Measurements from ENCODE around the gene PDCD2L. TPM values are rescaled to one million over a fixed set of nuclear protein-coding genes. Genes with fewer than 3 reads are reported as not detected.
"Not testable (repeated sequence)": the region's sequence is repeated elsewhere in the genome, so short reads cannot be mapped to it uniquely, and the experiment has no call there.

Gene PDCD2L
- total RNA-seq, 1 experiment from 2014 or later: 31.5 TPM

DNA sequence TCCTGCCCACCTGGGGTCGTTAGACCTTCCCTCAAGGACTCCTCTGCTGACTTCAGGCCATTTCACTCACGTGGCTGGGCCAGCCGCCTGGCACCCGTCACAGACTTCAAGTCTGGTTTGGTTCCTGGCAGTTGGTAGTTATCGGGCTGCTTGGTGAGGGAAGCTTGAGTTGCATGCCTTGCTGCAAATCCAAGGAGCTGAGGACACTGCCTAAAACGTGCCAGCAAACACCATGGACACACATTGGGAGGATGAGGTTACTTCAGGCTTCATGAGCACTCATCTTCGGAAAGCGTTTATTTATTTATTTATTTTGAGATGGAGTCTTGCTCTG, 36.6 kb upstream of the PDCD2L start:
- peak overlapping the region; percentile 96; the same call in 1 of the 2 replicates for H3K4me2 ChIP-seq (ENCODE audit: low read length)
- H3K36me3 ChIP-seq (ENCODE audit: low read depth, low read length): peaks cover 30% of the 10 kb centered on the region
- intact Hi-C loops (cut with micrococcal nuclease): no loop called here
- ATAC-seq: no peak
- no peak overlapping the region for H3K27ac ChIP-seq (ENCODE audit: low read length)
- H2AFZ ChIP-seq (ENCODE audit: low read length): no peak overlapping the region
- H3K27me3 ChIP-seq (ENCODE audit: low read length): no peaks in the 10 kb centered on the region
- CTCF ChIA-PET: no interaction called here
- peaks cover 21% of the 10 kb centered on the region; the same call in 1 of the 2 replicates for H4K20me1 ChIP-seq (ENCODE audit: low read length)
- no peaks in the 10 kb centered on the region for H3K9me3 ChIP-seq (ENCODE audit: low read length)
- H3K4me3 ChIP-seq (ENCODE audit: low read length): no peak overlapping the region
- H3F3A ChIP-seq (ENCODE audit: low read length, unreplicated experiment): no peaks in the 10 kb centered on the region
- no peak for TF ChIP-seq EZH2 (IDR thresholded peaks at IDR 0.05; ENCODE audit: low read length, unreplicated experiment)
- no peak for TF ChIP-seq CTCF (conservative IDR thresholded peaks at IDR 0.05; ENCODE audit: low read depth, low read length)
- TF ChIP-seq EZH2phosphoT487 (IDR thresholded peaks at IDR 0.05; ENCODE audit: borderline replicate concordance, low read length): no peak
- peaks cover 54% of the 10 kb centered on the region for H3K79me2 ChIP-seq (ENCODE audit: low read length)
- POLR2A ChIA-PET (ENCODE audit: unreplicated experiment): no interaction called here
- H3K9ac ChIP-seq (ENCODE audit: low read length): no peak overlapping the region
- no TSS peak for BruUV-seq (replicated peaks)
- DNase-seq: no peak
- H3K4me1 ChIP-seq (ENCODE audit: insufficient read depth, low read length): peaks cover 15% of the 10 kb centered on the region
- H3K9me2 ChIP-seq (replicated peaks; ENCODE audit: low read length): no peaks in the 10 kb centered on the region

DNA sequence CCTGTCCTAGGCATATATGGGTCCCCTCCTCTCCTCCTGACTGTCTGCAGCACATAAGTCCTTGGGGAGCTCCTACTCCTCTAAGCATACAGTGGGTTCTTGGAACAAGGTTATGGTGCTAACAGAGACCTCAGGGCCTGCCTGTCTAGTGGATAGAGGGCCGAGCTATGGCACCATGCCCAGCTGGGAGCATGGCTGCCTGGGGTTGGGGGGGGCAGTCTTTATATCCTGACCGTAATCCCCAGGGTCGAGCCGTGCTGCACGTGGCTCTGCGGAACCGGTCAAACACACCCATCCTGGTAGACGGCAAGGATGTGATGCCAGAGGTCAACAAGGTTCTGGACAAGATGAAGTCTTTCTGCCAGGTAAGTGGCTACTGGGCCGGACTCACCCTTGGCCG, 35.9 kb upstream of the PDCD2L start:
- H3K4me1 ChIP-seq (ENCODE audit: insufficient read depth, low read length): peaks cover 15% of the 10 kb centered on the region
- DNase-seq (no peak), ATAC-seq (no peak)
- ChIA-PET CTCF (no interaction called here), POLR2A (ENCODE audit: unreplicated experiment) (no interaction called here)
- H3K27me3 ChIP-seq (ENCODE audit: low read length): no peaks in the 10 kb centered on the region
- no peak overlapping the region for H3K27ac ChIP-seq (ENCODE audit: low read length)
- H3K9me2 ChIP-seq (replicated peaks; ENCODE audit: low read length): no peaks in the 10 kb centered on the region
- H2AFZ ChIP-seq (ENCODE audit: low read length): no peak overlapping the region
- intact Hi-C loops (cut with micrococcal nuclease): no loop called here
- peaks cover 30% of the 10 kb centered on the region for H3K36me3 ChIP-seq (ENCODE audit: low read depth, low read length)
- H3K79me2 ChIP-seq (ENCODE audit: low read length): peaks cover 54% of the 10 kb centered on the region
- no peak overlapping the region for H3K4me3 ChIP-seq (ENCODE audit: low read length)
- no peaks in the 10 kb centered on the region for H3K9me3 ChIP-seq (ENCODE audit: low read length)
- no TSS peak for BruUV-seq (replicated peaks)
- no peak overlapping the region for H3K9ac ChIP-seq (ENCODE audit: low read length)
- no peak overlapping the region for H3K4me2 ChIP-seq (ENCODE audit: low read length)
- no peaks in the 10 kb centered on the region for H3F3A ChIP-seq (ENCODE audit: low read length, unreplicated experiment)
- no peak for TF ChIP-seq CTCF (conservative IDR thresholded peaks at IDR 0.05; ENCODE audit: low read depth, low read length)
- TF ChIP-seq EZH2phosphoT487 (IDR thresholded peaks at IDR 0.05; ENCODE audit: borderline replicate concordance, low read length): no peak
- no peak for TF ChIP-seq EZH2 (IDR thresholded peaks at IDR 0.05; ENCODE audit: low read length, unreplicated experiment)
- H4K20me1 ChIP-seq (ENCODE audit: low read length): peaks cover 21% of the 10 kb centered on the region; the same call in 1 of the 2 replicates

GRCh38 chr19:34369166-34369565, 35.0 kb upstream of the PDCD2L start:
- POLR2A ChIA-PET (ENCODE audit: unreplicated experiment); H3K9me3 ChIP-seq (ENCODE audit: low read length); H3K27me3 ChIP-seq (ENCODE audit: low read length); ATAC-seq; H3K4me3 ChIP-seq (ENCODE audit: low read length); H3K4me2 ChIP-seq (ENCODE audit: low read length); H3F3A ChIP-seq (ENCODE audit: low read length, unreplicated experiment); CTCF ChIA-PET; H2AFZ ChIP-seq (ENCODE audit: low read length); H3K9me2 ChIP-seq (replicated peaks; ENCODE audit: low read length); intact Hi-C loops (cut with micrococcal nuclease); DNase-seq; H3K9ac ChIP-seq (ENCODE audit: low read length); BruUV-seq (replicated peaks); H3K27ac ChIP-seq (ENCODE audit: low read length): not testable (repeated sequence)
- Histone ChIP-seq H4K20me1 (ENCODE audit: low read length) (peaks cover 21% of the 10 kb centered on the region; the same call in 1 of the 2 replicates), H3K36me3 (ENCODE audit: low read depth, low read length) (peaks cover 30% of the 10 kb centered on the region), H3K79me2 (ENCODE audit: low read length) (peaks cover 58% of the 10 kb centered on the region), H3K4me1 (ENCODE audit: insufficient read depth, low read length) (peaks cover 15% of the 10 kb centered on the region)

All from PC-3 (cell line).